NOMO-1 treated with DMSO at 0.1 percent for 48 hours (cell line): Measurements from ENCODE around the gene UQCC5.

Source experiments
- DNase-seq: peaks from one replicate; lab custom pipeline; 2025; ENCODE audit not compliant: unreplicated experiment; lab: John Stamatoyannopoulos, UW

Gene UQCC5

DNA sequence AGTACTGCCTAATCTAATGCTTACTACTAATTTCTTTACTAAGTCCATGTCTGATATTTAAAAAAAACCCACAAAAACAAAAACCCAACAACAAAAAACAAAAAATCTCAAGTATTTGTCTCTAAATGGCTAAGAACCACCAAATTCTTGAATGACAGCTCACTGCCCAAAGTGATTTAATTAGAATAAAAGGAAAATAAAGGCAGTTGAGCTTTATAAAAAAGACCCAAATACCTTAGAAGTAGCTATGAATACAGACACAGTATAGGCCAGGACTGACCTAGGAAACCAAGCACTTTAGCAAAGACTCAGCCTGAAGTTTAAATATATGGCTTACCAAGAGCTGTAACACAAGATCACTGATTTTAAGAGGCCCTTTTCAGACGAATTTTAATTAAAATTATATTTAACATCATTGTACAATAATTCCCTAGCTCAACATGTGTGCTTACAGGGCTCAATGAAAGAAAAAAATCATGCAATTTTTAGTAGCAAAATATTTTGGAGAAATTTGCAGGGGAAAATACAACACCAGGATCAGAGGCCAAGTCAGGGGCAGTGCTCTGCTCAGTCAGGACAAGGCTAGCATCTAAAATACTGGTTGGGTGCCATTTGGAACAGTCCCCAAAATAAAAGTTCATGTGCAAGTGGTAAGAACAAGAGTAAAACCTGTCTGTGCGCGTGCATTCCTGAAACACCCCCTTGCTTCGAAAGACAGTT lies 24.8 kb downstream of the UQCC5 start:
- DNase-seq: no peak

DNA sequence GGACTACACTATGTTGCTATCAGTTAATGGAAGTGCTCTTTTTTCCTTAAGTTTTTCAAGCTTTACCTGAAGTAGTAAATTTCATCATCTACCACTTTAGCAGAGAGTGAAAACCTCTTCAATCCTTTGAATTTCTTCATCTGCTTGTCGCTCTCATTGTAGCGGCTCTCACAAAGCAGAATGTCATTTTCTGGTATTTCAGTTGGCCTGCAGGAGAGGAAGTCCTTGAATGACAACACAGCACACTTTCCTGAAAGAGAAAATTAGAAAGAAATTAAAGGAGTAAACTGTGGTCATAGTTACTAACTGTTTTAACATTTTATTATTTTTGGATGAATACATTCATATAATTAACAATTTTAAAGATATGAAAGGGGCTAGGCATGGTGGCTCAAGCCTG lies 27.6 kb downstream of the UQCC5 start:
- no peak for DNase-seq

DNA sequence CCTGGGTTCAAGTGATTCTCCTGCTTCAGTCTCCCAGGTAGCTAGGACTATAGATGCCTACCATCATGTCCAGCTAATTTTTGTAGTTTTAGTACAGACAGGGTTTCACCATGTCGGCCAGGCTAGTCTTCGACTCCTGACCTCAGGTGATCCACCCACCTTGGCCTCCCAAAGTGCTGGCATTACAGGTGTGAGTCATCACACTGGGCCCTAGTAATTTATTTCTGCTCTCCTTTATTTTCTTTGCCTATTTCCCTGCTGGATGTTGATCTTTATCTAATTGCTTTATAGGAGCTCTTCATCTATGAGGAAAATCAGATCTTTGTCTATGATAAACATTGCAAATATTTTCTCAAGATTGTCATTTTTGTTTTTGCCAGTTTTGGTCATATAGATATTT lies 31.7 kb downstream of the UQCC5 start:
- DNase-seq: no peak

DNA sequence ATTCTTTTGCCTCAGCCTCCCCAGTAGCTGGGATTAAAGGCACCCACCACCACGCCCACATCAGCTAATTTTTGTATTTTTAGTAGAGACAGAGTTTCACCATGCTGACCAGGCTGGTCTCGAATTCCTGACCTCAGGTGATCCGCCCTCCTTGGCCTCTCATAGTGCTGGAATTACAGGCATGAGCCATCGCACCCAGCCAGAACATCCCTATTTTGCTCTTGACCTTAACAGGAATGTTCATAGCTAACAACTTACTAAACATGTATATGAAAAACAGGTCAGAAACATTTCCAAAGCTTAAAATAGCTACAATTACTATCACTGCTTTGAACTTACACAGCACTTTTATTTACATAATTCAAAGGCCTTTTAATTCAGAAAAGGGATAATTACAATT lies 33.7 kb downstream of the UQCC5 start:
- DNase-seq: no peak

DNA sequence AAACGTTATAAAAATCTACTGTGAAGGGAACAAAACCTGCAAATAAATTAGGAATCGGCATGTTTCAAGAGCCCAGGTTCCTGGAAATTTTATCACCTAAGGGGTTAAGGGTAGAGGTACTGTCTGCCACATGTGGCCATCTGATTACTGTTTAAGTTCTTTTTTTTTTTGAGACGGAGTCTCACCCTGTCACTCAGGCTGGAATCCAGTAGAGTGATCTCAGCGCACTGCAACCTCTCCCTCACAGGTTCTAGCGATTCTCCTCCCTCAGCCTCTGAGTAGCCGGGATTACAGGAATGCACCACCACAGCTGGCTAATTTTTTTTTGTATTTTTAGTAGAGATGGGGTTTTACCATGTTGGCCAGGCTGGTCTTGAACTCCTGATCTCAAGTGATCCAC lies 35.8 kb downstream of the UQCC5 start:
- DNase-seq: no peak

DNA sequence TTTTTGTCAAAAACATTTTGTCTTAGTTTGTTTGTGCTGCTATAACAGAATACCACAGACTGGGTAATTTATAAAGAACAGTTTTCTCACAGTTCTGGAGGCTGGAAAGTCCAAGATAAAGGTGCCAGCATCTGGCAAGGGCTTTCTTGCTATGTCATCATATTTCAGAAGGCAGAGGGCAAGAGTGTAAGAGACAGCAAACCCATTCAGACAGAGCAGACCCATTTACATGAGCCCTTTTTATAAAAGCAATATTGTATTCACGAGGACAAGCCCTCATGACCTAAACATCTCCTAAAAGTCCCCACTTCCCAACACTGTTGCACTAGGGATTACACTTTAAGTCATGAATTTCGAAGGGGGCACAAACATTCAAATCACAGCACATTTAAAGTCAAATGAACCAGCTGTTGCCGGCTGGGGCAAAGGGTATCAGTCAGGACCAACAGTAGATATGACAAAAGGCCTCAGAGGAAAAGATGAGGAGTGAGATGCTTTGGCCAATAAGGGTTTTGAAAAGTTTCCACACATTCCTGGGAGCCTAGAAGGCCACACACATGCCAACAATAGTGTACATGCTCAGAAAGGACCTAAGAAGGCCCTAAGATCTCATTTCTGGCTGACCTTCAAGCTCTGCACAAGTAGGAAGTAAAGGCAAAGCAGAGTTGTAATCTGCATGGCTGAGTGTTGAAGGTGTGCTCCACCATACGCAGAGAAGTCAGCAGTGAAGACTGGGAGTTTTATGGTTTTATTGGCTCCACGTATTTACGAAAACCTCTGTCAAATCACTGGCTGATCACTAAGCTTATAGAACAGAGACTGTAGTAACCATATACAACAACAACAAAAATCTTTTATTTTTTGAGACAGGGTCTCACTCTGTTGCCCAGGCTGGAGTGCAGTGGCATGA lies 37.9 kb downstream of the UQCC5 start:
- DNase-seq: no peak
